Pancreas (tissue), 10 donors: ENCODE results near the gene OTOG. TPM values are rescaled to one million over a fixed set of nuclear protein-coding genes. Genes with fewer than 3 reads are reported as not detected.
A peak's percentile ranks its signal among the peaks of the same experiment; 100 is the strongest.

ENCODE experiments used
- ATAC-seq, 4 donors: fragments of 200-7000 bp; cut with Tn5 transposase; one replicate each; pipeline versions ENCODE4 v1.8.0 to v1.9.1; 2020; ENCODE audit warnings: mild to moderate bottlenecking in 4 of 4, moderate library complexity in 4 of 4
- DNase-seq, 6 donors: peaks; one replicate each; pipeline ENCODE4 v3.0.0-alpha.2; 2020
- FAIRE-seq: peaks from 2 replicates; lab custom pipeline; 2012; peaks lifted over from hg19 to GRCh38; lab: Jason Lieb, UNC
- H3K27ac ChIP-seq, 4 donors: fragments of 200-600 bp; sonication (generic); 1 replicate in 3 of 4; 2 replicates in 1 of 4; pipeline versions ENCODE4 v1.5.0 to v1.8.0; 2020
- H3K27me3 ChIP-seq, 4 donors: fragments of 200-600 bp; one replicate each; pipeline ENCODE4 v1.8.0; 2021
- H3K36me3 ChIP-seq, 3 donors: fragments of 200-600 bp; sonication (generic) in 1 of 3; one replicate each; pipeline versions ENCODE4 v1.5.0 to v1.8.0; 2020 to 2021
- H3K4me1 ChIP-seq, 3 donors: fragments of 200-600 bp; one replicate each; pipeline ENCODE4 v1.8.0; 2021
- H3K4me3 ChIP-seq, 4 donors: fragments of 200-600 bp; sonication (generic) in 2 of 4; one replicate each; pipeline versions ENCODE4 v1.5.0 to v1.8.0; 2020 to 2021
- H3K9me3 ChIP-seq, 4 donors: fragments of 200-600 bp; one replicate each; pipeline ENCODE4 v1.8.0; 2021
- WGBS, 2 donors: extraction: QIAGEN DNeasy Blood & Tissue Kit; methylation state at CpG; one replicate each; pipeline ENCODE4 v1.1.7; 2013; 5-methylcytosine and 5-hydroxymethylcytosine counted together
- intact Hi-C, 3 donors: fragments of 100-400 bp; cut with DNase I; formaldehyde crosslinking; loops; one replicate each; pipeline versions ENCODE4 v1.11.1 to v1.14.2; 2022
- polyA plus RNA-seq, 2 donors: library from polyadenylated mRNA; stranded (reverse); fragments of 200-250 nt; gene quantifications; one replicate each; pipeline ENCODE4 v1.2.3, GENCODE V29; 2013
- total RNA-seq, 6 donors: library from RNA; stranded (reverse); fragmentation: NEBNext Ultra II Directional in 4 of 6; extraction: Animal tissue kit (Norgen Biotek cat#: 25700) in 4 of 6; gene quantifications; one replicate each; pipeline versions ENCODE4 v1.2.1 to v1.2.4, GENCODE V29; 2021 to 2023
- TF ChIP-seq, protein P1 (sequence below), 4 donors: fragments of 200-600 bp; sonication (generic) in 3 of 4; IDR thresholded peaks; one replicate each; pipeline versions ENCODE4 v1.5.0 to v1.8.0; 2021; ENCODE audit warnings: antibody characterized with exemption in 4 of 4
- donor health status: healthy with polysubstance abuse.
- donor health status: DM: no; HTN: no; CAD: no; lungs with moderate emphysema.
- donor health status: DM: no; HTN: no; CAD: no.
- donor health status: control.
- donor health status: control.
- donor health status: Bipolar disorder and iron deficiency.
- donor health status: DM: yes; HTN: yes; CAD: no.
- donor health status: DM: no; HTN: no; CAD: no.
- donor health status: DM: no; HTN: no; CAD: no.
- donor health status: DM: yes; HTN: yes; CAD: no.

The OTOG gene
- total and polyA plus RNA-seq, 8 donors: not detected

DNA sequence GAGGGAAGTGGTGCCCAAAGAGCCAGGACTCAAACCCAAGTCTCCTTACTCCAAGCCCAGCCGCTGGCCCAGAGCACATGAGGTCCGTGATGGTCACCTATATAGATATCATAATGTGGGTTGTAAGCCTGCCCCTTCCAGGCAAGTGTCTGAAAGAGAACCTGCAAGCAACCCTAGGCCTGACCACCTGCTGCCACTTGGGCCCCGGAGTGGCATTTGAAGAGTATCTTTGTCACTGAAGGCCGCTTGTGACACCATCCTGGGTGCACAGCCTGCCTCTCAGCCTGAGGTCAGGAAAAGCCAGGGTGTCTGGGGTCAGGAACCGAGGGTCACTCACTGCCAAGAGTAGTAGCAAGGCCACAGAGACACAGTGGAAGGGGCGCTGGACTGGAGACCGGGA lies 32.4 kb downstream of the OTOG start:
- Histone ChIP-seq H3K4me3 (no peak overlapping the region), H3K9me3 (no peaks in the 10 kb centered on the region), H3K36me3 (no peaks in the 10 kb centered on the region), H3K4me1 (no peaks in the 10 kb centered on the region), H3K27me3 (no peaks in the 10 kb centered on the region), H3K27ac (no peak overlapping the region)
- TF ChIP-seq, protein P1, sequence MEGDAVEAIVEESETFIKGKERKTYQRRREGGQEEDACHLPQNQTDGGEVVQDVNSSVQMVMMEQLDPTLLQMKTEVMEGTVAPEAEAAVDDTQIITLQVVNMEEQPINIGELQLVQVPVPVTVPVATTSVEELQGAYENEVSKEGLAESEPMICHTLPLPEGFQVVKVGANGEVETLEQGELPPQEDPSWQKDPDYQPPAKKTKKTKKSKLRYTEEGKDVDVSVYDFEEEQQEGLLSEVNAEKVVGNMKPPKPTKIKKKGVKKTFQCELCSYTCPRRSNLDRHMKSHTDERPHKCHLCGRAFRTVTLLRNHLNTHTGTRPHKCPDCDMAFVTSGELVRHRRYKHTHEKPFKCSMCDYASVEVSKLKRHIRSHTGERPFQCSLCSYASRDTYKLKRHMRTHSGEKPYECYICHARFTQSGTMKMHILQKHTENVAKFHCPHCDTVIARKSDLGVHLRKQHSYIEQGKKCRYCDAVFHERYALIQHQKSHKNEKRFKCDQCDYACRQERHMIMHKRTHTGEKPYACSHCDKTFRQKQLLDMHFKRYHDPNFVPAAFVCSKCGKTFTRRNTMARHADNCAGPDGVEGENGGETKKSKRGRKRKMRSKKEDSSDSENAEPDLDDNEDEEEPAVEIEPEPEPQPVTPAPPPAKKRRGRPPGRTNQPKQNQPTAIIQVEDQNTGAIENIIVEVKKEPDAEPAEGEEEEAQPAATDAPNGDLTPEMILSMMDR (IDR thresholded peaks at IDR 0.05): no peak
- WGBS, 2 donors: 82 to 84% methylated on average over 7 of the region's 7 CpGs
- intact Hi-C loops: no loop called here
- FAIRE-seq (no peak), DNase-seq (peak in 1 of 6 donors; percentile 1), ATAC-seq (no peak)

GRCh38 chr11:17580271-17580670 lies 33.2 kb downstream of the OTOG start:
- intact Hi-C loops: no loop called here
- H3K27me3 ChIP-seq: no peaks in the 10 kb centered on the region
- TF ChIP-seq, protein P1 (IDR thresholded peaks at IDR 0.05): no peak
- 33 to 58% methylated on average over 1 of the region's 1 CpG for WGBS, 2 donors
- H3K27ac ChIP-seq: no peak overlapping the region
- no peak overlapping the region for H3K4me3 ChIP-seq
- FAIRE-seq (no peak), DNase-seq (peak in 1 of 6 donors; percentile 8), ATAC-seq (no peak)
- no peaks in the 10 kb centered on the region for H3K36me3 ChIP-seq
- no peaks in the 10 kb centered on the region for H3K4me1 ChIP-seq
- no peaks in the 10 kb centered on the region for H3K9me3 ChIP-seq

GRCh38 chr11:17581036-17581731 lies 34.1 kb downstream of the OTOG start:
- TF ChIP-seq, protein P1 (IDR thresholded peaks at IDR 0.05): no peak
- H3K27me3 ChIP-seq: no peaks in the 10 kb centered on the region
- no peak overlapping the region for H3K4me3 ChIP-seq
- no peak overlapping the region for H3K27ac ChIP-seq
- H3K36me3 ChIP-seq: no peaks in the 10 kb centered on the region
- WGBS, 2 donors: 70 to 81% methylated on average over 6 of the region's 6 CpGs
- no peaks in the 10 kb centered on the region for H3K4me1 ChIP-seq
- no peak for FAIRE-seq
- H3K9me3 ChIP-seq: no peaks in the 10 kb centered on the region
- DNase-seq: peak in 1 of 6 donors; percentile 3
- intact Hi-C loops: no loop called here
- no peak for ATAC-seq

- Histone ChIP-seq H3K4me3 (no peak overlapping the region), H3K36me3 (no peaks in the 10 kb centered on the region), H3K9me3 (no peaks in the 10 kb centered on the region), H3K27ac (no peak overlapping the region), H3K27me3 (no peaks in the 10 kb centered on the region), H3K4me1 (no peaks in the 10 kb centered on the region)
- TF ChIP-seq, protein P1 (IDR thresholded peaks at IDR 0.05): no peak
- no peak for ATAC-seq
- no peak for DNase-seq
- 88 to 93% methylated on average over 4 of the region's 4 CpGs for WGBS, 2 donors
- no peak for FAIRE-seq
- intact Hi-C loops: no loop called here
Observed at GRCh38 chr11:17581732-17582053, 34.6 kb downstream of the OTOG start.

DNA sequence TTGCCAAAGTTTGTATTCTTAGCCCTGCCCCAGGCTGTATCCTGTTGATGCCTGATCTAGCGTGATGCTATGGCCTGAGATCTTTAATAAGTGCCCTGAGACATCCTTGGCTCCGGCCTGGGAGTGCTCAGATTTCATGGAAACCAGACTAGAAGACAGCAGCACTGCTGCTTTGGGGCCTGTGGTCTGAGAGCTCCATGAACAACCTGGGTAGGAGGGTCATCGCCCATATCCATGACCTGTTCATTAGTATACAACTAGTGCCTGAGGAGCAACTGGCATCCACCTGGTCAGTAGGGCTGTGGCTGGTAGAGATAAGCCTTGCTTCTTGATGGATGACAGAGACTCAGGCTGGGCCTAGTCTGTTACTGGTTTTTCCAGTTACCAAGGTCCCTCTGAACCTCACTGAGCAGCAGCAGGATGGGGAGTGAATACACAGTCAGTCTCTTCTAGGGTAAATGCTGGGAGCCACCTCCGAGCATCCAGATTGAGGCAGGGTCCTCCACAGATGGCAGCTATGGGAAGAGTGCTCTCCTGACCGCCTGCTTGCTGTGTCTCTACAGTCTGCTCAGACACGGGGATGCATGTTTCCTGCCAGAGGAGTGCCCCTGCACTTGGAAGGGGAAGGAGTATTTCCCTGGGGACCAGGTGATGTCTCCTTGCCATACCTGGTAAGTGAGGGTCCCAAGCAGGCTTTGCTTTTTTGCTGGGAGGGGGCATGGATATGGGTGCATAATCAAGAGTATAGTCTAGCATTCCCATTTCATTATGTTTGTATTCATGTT lies 39.0 kb downstream of the OTOG start:
- intact Hi-C loops: no loop called here
- Histone ChIP-seq H3K27me3 (no peaks in the 10 kb centered on the region), H3K9me3 (no peaks in the 10 kb centered on the region), H3K4me1 (no peaks in the 10 kb centered on the region), H3K27ac (no peak overlapping the region), H3K36me3 (no peaks in the 10 kb centered on the region), H3K4me3 (no peak overlapping the region)
- peak in 1 of 6 donors; percentile 7 for DNase-seq
- TF ChIP-seq, protein P1 (IDR thresholded peaks at IDR 0.05): no peak
- no peak for ATAC-seq
- FAIRE-seq: no peak
- WGBS, 2 donors: 73 to 75% methylated on average over 6 of the region's 6 CpGs
